Neuron (in vitro differentiated cells): ENCODE data around the gene ZFAND3.

Experiments
- H2AFZ ChIP-seq: one replicate; pipeline ENCODE4 v1.6.1; 2013; ENCODE audit warnings: low read depth, mild to moderate bottlenecking, inconsistent platforms, low read length, moderate library complexity
- H3K27me3 ChIP-seq: one replicate; pipeline ENCODE4 v1.6.1; 2013; ENCODE audit warnings: low read length; ENCODE audit not compliant: insufficient read depth
- H3K36me3 ChIP-seq: one replicate; pipeline ENCODE4 v1.6.1; 2013; ENCODE audit warnings: low read length; ENCODE audit not compliant: insufficient read depth
- H3K4me1 ChIP-seq: one replicate; pipeline ENCODE4 v1.6.1; 2013; ENCODE audit warnings: low read length; ENCODE audit not compliant: insufficient read depth
- H3K4me3 ChIP-seq: 2 replicates; pipeline ENCODE4 v1.5.1; 2013; ENCODE audit warnings: mild to moderate bottlenecking, low read length, moderate library complexity
- H3K9me3 ChIP-seq: one replicate; pipeline ENCODE4 v1.6.1; 2013; ENCODE audit warnings: low read length

Gene ZFAND3

GRCh38 chr6:37910998-37911397 lies 91.5 kb downstream of the ZFAND3 start:
- no peaks in the 10 kb centered on the region for H3K27me3 ChIP-seq

GRCh38 chr6:37913210-37913609 lies 93.7 kb downstream of the ZFAND3 start:
- peaks cover 4% of the 10 kb centered on the region for H3K36me3 ChIP-seq
- H3K4me1 ChIP-seq = no peaks in the 10 kb centered on the region
- H3K27me3 ChIP-seq = no peaks in the 10 kb centered on the region
- H3K4me3 ChIP-seq = no peak overlapping the region
- no peaks in the 10 kb centered on the region for H3K9me3 ChIP-seq
- H2AFZ ChIP-seq = no peak overlapping the region

More at GRCh38 chr6:37910998-37911397, 91.5 kb downstream of the ZFAND3 start:
- Histone ChIP-seq H3K4me1 (no peaks in the 10 kb centered on the region), H3K4me3 (no peak overlapping the region), H3K36me3 (no peaks in the 10 kb centered on the region), H3K9me3 (no peaks in the 10 kb centered on the region), H2AFZ (no peak overlapping the region)

GRCh38 chr6:37915463-37915862 lies 95.9 kb downstream of the ZFAND3 start:
- H3K36me3 ChIP-seq = peaks cover 4% of the 10 kb centered on the region
- no peak overlapping the region for H2AFZ ChIP-seq
- no peak overlapping the region for H3K4me3 ChIP-seq
- H3K4me1 ChIP-seq = no peaks in the 10 kb centered on the region
- H3K9me3 ChIP-seq = no peaks in the 10 kb centered on the region
- H3K27me3 ChIP-seq = no peaks in the 10 kb centered on the region

GRCh38 chr6:37916149-37916548 lies 96.6 kb downstream of the ZFAND3 start:
- Histone ChIP-seq H3K36me3 (peaks cover 4% of the 10 kb centered on the region), H2AFZ (no peak overlapping the region), H3K9me3 (no peaks in the 10 kb centered on the region), H3K27me3 (no peaks in the 10 kb centered on the region), H3K4me1 (peaks cover 6% of the 10 kb centered on the region), H3K4me3 (no peak overlapping the region)

GRCh38 chr6:37916675-37917074 lies 97.1 kb downstream of the ZFAND3 start:
- H3K36me3 ChIP-seq = peaks cover 4% of the 10 kb centered on the region
- H2AFZ ChIP-seq = no peak overlapping the region
- H3K9me3 ChIP-seq = no peaks in the 10 kb centered on the region
- no peak overlapping the region for H3K4me3 ChIP-seq
- peaks cover 7% of the 10 kb centered on the region for H3K4me1 ChIP-seq
- H3K27me3 ChIP-seq = no peaks in the 10 kb centered on the region

GRCh38 chr6:37917566-37917965 lies 98.0 kb downstream of the ZFAND3 start:
- H3K9me3 ChIP-seq = no peaks in the 10 kb centered on the region
- no peak overlapping the region for H3K4me3 ChIP-seq
- H2AFZ ChIP-seq = no peak overlapping the region
- H3K4me1 ChIP-seq = peaks cover 7% of the 10 kb centered on the region
- H3K27me3 ChIP-seq = no peaks in the 10 kb centered on the region
- peaks cover 4% of the 10 kb centered on the region for H3K36me3 ChIP-seq

- no peaks in the 10 kb centered on the region for H3K27me3 ChIP-seq
- H3K4me3 ChIP-seq = no peak overlapping the region
- no peaks in the 10 kb centered on the region for H3K9me3 ChIP-seq
- peaks cover 4% of the 10 kb centered on the region for H3K36me3 ChIP-seq
- H2AFZ ChIP-seq = no peak overlapping the region
- H3K4me1 ChIP-seq = peaks cover 7% of the 10 kb centered on the region
Observed at GRCh38 chr6:37919417-37920157, 100.1 kb downstream of the ZFAND3 start.

- H3K27me3 ChIP-seq = no peaks in the 10 kb centered on the region
Observed at GRCh38 chr6:37920667-37921066, 101.1 kb downstream of the ZFAND3 start.

GRCh38 chr6:37922563-37922962 lies 103.0 kb downstream of the ZFAND3 start:
- Histone ChIP-seq H2AFZ (no peak overlapping the region), H3K27me3 (no peaks in the 10 kb centered on the region), H3K4me3 (no peak overlapping the region), H3K9me3 (no peaks in the 10 kb centered on the region), H3K4me1 (peaks cover 7% of the 10 kb centered on the region), H3K36me3 (no peaks in the 10 kb centered on the region)

More at GRCh38 chr6:37920667-37921066, 101.1 kb downstream of the ZFAND3 start:
- Histone ChIP-seq H3K4me1 (peaks cover 7% of the 10 kb centered on the region), H3K9me3 (no peaks in the 10 kb centered on the region), H3K36me3 (peaks cover 4% of the 10 kb centered on the region), H3K4me3 (no peak overlapping the region), H2AFZ (no peak overlapping the region)

- peaks cover 13% of the 10 kb centered on the region for H3K4me1 ChIP-seq
- H3K9me3 ChIP-seq = no peaks in the 10 kb centered on the region
- no peaks in the 10 kb centered on the region for H3K36me3 ChIP-seq
- H3K27me3 ChIP-seq = no peaks in the 10 kb centered on the region
- H2AFZ ChIP-seq = no peak overlapping the region
- no peak overlapping the region for H3K4me3 ChIP-seq
Observed at GRCh38 chr6:37923514-37923913, 104.0 kb downstream of the ZFAND3 start.

- Histone ChIP-seq H3K4me1 (peaks cover 22% of the 10 kb centered on the region), H2AFZ (no peak overlapping the region)
Observed at GRCh38 chr6:37926661-37927060, 107.1 kb downstream of the ZFAND3 start.

GRCh38 chr6:37928217-37928616 lies 108.7 kb downstream of the ZFAND3 start:
- H3K27me3 ChIP-seq = no peaks in the 10 kb centered on the region
- peaks cover 22% of the 10 kb centered on the region for H3K4me1 ChIP-seq
- no peaks in the 10 kb centered on the region for H3K36me3 ChIP-seq
- H3K4me3 ChIP-seq = no peak overlapping the region
- no peak overlapping the region for H2AFZ ChIP-seq
- H3K9me3 ChIP-seq = no peaks in the 10 kb centered on the region

More at GRCh38 chr6:37926661-37927060, 107.1 kb downstream of the ZFAND3 start:
- Histone ChIP-seq H3K9me3 (no peaks in the 10 kb centered on the region), H3K36me3 (no peaks in the 10 kb centered on the region), H3K27me3 (no peaks in the 10 kb centered on the region), H3K4me3 (no peak overlapping the region)

- Histone ChIP-seq H3K9me3 (no peaks in the 10 kb centered on the region), H3K4me3 (no peak overlapping the region), H3K36me3 (no peaks in the 10 kb centered on the region), H2AFZ (no peak overlapping the region), H3K27me3 (no peaks in the 10 kb centered on the region), H3K4me1 (peaks cover 22% of the 10 kb centered on the region)
Observed at GRCh38 chr6:37930288-37930971, 110.9 kb downstream of the ZFAND3 start.
